ENCODE data around the gene ERAL1. TPM values are rescaled to one million over a fixed set of nuclear protein-coding genes. Genes with fewer than 3 reads are reported as not detected.

ERAL1 gene
- total and polyA plus RNA-seq, 2 of the 8 experiments (the other 6 are each of a cell fraction or from before 2014, with no cell fraction given) = 67.8 to 122 TPM

- 0 out of 2 replicates have a peak, but pooled peaks have one; percentile 7 for TF ChIP-seq E2F6 (IDR thresholded peaks at IDR 0.05)
- TF ChIP-seq EP300 (IDR thresholded peaks at IDR 0.05; ENCODE audit: borderline replicate concordance in 1 of 2, low read depth in 2 of 2, low read length in 2 of 2) = no peak
- no peak for TF ChIP-seq GABPA (IDR thresholded peaks at IDR 0.05; ENCODE audit: borderline replicate concordance, insufficient read depth, low read length)
- peak; percentile 95 for TF ChIP-seq KDM4A (IDR thresholded peaks at IDR 0.05; ENCODE audit: low read depth, low read length, severe bottlenecking)
- 0 out of 2 replicates have a peak, but pooled peaks have one; percentile 5 for TF ChIP-seq BACH1 (IDR thresholded peaks at IDR 0.05; ENCODE audit: low read length)
- TF ChIP-seq POU5F1 (IDR thresholded peaks at IDR 0.05; ENCODE audit: low read depth, low read length) = no peak
These were observed 47.3 kb downstream of the ERAL1 start (continued) for GRCh38 chr17:28901866-28902818.

All from H1 (cell line).